ENCODE results near the gene NTRK3.
"Not testable (repeated sequence)": the region's sequence is repeated elsewhere in the genome, so short reads cannot be mapped to it uniquely, and the experiment has no call there.

Gene NTRK3

DNA sequence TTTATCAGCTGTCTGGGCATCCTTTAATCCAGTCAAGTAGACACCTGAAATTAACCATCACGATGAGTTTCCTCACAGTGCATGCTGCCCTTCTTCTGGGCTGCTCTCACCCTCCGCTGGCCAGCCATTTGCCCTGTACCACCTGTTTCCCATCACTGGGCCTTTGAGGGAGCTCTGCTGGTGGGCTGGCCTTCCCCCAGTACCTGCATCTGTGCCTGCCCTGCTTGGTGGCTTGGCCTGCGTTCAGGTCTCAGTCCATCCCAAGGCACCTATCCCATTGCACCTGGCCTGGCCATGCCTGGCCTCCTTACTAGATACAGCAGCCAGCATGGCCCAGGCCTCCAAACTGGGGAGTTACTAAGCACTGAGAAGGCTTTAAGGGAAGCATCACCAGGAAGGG lies 413.2 kb downstream of the NTRK3 start:
- no peak for DNase-seq (ENCODE audit: extremely low read depth, low read depth)
- TF ChIP-seq, protein P1, sequence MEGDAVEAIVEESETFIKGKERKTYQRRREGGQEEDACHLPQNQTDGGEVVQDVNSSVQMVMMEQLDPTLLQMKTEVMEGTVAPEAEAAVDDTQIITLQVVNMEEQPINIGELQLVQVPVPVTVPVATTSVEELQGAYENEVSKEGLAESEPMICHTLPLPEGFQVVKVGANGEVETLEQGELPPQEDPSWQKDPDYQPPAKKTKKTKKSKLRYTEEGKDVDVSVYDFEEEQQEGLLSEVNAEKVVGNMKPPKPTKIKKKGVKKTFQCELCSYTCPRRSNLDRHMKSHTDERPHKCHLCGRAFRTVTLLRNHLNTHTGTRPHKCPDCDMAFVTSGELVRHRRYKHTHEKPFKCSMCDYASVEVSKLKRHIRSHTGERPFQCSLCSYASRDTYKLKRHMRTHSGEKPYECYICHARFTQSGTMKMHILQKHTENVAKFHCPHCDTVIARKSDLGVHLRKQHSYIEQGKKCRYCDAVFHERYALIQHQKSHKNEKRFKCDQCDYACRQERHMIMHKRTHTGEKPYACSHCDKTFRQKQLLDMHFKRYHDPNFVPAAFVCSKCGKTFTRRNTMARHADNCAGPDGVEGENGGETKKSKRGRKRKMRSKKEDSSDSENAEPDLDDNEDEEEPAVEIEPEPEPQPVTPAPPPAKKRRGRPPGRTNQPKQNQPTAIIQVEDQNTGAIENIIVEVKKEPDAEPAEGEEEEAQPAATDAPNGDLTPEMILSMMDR (IDR thresholded peaks at IDR 0.05; ENCODE audit: low read depth, low read length) = no peak

DNA sequence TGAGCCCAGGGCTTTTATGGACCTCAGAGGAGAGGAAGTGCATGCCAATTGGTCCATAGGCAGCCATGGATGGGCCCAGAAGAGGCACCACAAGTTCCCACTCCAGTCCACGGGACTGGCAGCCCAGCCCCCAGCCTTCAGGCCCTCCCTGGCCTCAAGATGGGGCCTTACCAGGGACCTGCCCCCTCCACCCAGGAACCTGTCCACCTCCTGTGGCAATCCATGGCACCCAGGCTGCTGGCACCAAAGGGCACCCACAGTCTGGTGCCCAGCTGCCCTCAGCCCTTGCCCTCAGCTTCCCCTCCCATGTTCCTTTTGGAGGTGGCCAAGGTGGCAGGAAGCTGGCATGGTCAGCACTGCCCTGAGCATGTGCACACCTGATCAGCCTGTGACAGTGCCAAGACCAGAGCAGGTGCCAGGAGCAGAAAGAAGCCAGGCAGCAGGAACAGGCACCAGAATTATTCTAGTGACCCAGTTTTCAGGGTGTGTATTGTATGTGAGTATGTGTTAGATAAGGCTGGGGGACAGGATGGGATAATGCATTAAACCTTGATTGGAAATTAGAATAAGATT lies 415.0 kb downstream of the NTRK3 start:
- TF ChIP-seq, protein P1 (IDR thresholded peaks at IDR 0.05; ENCODE audit: low read depth, low read length) = no peak
- DNase-seq (ENCODE audit: extremely low read depth, low read depth) = no peak

DNA sequence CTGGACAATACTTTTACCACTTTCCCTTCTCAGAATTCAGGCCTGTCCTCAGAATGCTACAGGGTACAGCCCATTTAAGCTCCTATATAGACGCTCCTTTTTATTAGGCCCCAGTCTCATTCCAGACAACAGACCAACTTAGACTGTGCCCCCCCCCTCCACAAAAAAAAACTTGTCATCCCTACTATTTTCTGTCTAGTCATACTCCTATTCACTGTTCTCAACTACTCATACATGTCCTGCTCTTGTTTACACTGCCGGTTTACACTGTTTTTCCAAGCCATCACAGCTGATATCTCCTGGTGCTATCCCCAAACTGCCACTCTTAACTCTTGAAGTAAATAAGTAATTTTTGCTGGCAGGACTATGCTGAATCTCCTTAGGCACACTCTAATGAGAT lies 420.7 kb downstream of the NTRK3 start:
- not testable (repeated sequence) for DNase-seq (ENCODE audit: extremely low read depth, low read depth)

DNA sequence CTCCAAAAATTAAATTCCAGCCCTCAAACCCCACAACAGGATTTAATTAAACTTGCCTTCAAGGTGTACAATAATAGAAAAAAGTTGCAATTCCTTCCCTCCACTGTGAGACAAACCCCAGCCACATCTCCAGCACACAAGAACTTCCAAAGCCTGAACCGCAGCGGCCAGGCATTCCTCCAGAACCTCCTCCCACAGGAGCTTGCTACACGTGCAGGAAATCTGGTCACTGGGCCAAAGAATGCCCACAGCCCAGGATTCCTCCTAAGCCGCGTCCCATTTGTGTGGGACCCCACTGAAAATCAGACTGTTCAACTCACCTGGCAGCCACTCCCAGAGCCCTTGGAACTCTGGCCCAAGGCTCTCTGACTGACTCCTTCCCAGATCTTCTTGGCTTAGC lies 423.2 kb downstream of the NTRK3 start:
- DNase-seq (ENCODE audit: extremely low read depth, low read depth) = not testable (repeated sequence)

DNA sequence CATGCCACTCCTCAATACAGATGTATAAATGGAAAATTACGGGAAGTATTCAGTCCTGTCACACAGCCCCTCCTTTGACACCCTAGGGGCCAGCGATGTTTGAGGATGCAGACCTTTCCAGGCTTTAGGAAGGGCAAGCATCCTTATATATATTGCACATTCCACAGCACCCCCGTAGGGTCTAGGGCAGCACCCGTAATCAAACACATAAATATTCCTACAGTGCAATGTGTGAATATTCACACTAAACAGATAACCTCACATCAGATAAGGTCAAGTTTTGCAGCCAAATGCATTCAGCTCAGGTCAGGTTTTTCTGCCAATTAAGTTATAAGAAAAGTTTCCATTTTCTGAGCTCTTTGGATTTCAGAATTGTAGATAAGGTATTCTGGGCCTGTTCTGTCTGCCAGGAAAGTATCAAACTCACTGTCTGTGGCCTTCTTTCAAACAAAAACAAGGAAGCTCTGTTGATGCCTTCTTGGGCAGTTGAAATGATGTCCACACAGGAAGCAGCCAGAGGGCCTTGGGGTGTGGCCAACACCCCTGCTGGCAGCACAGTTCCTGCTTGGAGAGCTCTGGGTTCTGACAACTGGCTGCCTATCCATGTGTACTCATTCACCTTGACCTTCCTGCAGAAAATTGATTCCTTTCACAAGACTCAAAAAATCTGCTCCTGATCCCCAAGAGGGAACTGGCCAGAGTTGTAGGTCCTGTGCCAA lies 427.0 kb downstream of the NTRK3 start:
- TF ChIP-seq, protein P1 (IDR thresholded peaks at IDR 0.05; ENCODE audit: low read depth, low read length) = no peak
- no peak for DNase-seq (ENCODE audit: extremely low read depth, low read depth)

DNA sequence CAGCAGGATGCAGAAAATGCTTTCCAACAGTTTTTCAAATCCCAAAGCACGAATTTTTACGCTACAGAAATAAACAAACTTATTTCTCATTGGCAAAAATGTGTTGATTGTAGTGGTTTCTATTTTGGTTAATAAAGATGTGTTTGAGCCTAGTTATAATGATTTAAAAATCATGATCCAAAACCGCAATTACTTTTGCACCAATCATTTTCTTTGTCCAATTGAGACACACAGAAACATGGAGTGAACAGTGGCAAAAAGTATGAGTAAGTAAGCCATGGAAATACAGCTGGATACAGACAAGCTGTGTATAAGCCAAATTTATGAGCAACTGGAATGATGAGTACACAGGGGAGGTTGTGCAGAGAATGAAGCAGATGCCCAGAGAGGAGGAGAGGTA lies 427.9 kb downstream of the NTRK3 start:
- DNase-seq (ENCODE audit: extremely low read depth, low read depth) = no peak
- TF ChIP-seq, protein P1 (IDR thresholded peaks at IDR 0.05; ENCODE audit: low read depth, low read length) = no peak

DNA sequence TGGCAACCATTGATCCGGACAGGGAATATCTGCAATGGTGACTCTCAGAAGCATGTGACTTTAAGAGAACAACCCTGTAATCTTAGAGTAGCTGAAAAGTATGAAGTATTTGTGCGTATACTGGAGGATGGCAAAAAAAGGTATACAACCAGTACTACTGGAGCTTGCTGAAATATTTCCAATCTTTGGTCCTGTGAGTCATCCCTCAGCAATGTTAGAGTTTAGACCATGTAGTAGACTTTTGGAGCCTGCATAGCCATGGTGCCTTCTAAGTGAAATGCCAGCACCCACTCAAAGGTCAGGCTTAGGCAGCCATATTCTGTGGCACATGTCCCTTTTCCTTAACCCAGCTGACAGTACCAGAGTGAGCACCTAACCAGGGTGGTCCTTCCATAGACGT lies 429.4 kb downstream of the NTRK3 start:
- no peak for DNase-seq (ENCODE audit: extremely low read depth, low read depth)
- TF ChIP-seq, protein P1 (IDR thresholded peaks at IDR 0.05; ENCODE audit: low read depth, low read length) = no peak

DNA sequence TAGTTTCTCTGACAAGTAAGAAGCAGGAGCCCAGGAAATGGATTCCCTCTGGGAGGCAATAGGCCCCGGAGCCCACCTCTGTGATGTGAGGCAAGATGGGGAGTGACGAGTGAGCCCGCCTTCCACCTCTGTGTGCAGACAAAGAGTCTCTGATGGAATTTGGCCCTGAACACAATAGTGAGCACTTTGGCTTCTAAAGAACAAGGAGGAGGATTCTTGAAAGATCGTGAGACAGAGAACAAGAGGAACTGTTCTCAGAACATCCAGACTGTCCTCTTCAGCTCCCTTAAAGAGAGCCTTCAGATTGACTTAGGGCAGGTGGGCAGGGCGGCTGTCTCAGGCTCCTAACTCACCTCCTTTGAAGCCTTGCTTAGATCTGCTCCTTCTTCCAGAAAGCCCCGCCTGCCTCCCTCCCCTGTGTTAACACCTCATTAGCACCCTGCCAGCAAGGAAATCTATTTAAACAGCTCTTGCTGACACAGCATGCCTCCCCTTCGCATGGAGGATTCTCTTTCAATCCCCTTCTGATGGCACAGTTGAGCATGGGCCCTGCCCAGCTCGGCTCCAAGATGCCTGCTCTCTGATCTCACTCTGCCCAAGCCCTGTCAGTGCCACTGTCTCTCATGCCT lies 430.3 kb downstream of the NTRK3 start:
- TF ChIP-seq, protein P1 (IDR thresholded peaks at IDR 0.05; ENCODE audit: low read depth, low read length) = no peak
- DNase-seq (ENCODE audit: extremely low read depth, low read depth) = no peak

All from AG09319 (cell line).